ENCODE measurements around the gene MRPL34.

Gene MRPL34

DNA sequence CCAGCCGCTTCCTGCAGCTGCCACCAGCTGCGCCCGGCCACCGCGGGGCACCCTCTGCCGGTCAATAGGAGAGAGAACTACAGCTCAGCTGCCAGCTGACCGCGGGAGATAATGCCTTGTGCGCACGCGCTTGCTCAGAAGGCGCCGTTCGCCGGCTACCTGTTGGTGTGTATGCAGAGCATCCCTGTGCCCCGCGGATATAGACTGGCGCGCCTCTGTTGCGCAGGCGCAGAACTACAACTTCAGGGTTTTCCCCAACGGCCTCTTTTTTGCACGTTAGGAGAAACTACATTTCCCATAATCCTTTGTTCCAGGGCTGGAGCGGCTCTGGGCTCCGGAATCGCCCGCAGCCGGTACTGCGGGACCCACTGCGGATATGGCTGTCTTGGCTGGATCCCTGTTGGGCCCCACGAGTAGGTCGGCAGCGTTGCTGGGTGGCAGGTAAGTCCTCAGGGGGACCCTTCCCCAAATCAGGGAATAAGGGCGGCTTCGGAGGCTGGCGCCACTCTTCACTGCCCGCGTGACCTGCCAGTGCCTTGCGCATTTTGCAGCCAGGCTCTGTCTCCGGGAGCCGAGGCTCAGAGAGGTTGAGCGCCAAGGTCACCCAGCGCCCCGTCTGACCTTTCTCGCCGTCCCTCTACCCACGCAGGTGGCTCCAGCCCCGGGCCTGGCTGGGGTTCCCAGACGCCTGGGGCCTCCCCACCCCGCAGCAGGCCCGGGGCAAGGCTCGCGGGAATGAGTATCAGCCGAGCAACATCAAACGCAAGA is at the start of gene MRPL34:
TSS of gene MRPL34 (plus strand) at position 356 of the 768 bp plus-strand sequence. CDS start at position 377, 21 bp downstream.
- TF ChIP-seq, protein P1, sequence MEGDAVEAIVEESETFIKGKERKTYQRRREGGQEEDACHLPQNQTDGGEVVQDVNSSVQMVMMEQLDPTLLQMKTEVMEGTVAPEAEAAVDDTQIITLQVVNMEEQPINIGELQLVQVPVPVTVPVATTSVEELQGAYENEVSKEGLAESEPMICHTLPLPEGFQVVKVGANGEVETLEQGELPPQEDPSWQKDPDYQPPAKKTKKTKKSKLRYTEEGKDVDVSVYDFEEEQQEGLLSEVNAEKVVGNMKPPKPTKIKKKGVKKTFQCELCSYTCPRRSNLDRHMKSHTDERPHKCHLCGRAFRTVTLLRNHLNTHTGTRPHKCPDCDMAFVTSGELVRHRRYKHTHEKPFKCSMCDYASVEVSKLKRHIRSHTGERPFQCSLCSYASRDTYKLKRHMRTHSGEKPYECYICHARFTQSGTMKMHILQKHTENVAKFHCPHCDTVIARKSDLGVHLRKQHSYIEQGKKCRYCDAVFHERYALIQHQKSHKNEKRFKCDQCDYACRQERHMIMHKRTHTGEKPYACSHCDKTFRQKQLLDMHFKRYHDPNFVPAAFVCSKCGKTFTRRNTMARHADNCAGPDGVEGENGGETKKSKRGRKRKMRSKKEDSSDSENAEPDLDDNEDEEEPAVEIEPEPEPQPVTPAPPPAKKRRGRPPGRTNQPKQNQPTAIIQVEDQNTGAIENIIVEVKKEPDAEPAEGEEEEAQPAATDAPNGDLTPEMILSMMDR (IDR thresholded peaks at IDR 0.05), result peak; percentile 95
- TF ChIP-seq ZFX (IDR thresholded peaks at IDR 0.05; ENCODE audit: borderline replicate concordance), result no peak
- peak within 1 kb of the TSS; percentile 97 for H3K27ac ChIP-seq

DNA sequence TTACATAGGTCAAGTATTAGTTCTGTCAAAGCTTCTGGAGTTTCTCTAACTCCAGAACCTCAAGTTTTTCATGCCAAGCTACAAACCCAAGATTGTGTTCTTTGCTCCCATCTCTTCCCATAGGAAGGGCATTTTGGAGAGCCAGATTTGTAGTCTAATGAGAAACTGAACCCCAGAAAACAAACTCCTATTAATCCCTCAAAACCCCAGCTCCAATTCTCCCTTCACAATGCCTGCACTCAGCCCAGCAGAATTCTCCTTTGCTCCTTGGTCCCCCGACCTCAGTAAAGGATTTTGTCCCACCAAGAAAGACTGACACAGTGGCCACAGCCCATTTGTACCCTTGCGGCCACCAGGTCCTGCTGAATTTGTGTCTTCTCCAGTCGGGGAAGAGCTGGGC is 49.5 kb upstream of the MRPL34 start:
- no peak overlapping the region for H3K27ac ChIP-seq
- TF ChIP-seq ZFX (IDR thresholded peaks at IDR 0.05; ENCODE audit: borderline replicate concordance), result no peak
- TF ChIP-seq, protein P1 (IDR thresholded peaks at IDR 0.05), result no peak

DNA sequence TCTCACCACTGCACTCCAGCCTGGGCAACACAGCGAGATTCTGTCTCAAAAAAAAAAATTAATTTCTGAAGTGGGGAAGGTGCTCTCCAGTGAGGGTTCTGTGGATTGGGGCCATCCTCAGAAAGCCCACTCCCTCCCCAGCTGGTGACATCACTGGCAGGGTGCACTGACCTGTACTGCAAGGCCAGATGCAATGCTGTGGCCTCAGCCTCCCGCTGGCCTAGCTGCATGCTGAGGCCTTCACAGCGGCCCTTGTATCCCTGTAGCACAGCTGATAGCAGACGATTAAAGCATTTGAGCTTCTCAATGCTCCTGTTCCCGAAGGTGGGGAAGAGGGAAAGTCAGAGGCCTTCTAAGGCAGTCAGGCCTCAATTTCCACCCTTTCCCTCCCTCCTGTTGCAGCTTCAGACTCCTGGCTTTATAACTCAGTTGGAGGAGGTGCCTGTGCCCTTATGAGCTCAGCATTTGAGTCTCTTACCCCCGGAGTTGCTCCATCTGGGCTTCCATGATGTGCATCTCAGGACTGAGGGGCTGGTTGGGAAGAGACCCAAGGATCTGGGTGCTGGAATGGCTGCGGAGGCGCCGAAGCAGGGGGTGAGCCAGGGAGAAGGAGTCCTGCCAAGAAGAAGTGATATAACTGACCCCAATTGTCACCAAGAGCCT is 46.4 kb upstream of the MRPL34 start:
- H3K27ac ChIP-seq, result no peak overlapping the region
- no peak for TF ChIP-seq ZFX (IDR thresholded peaks at IDR 0.05; ENCODE audit: borderline replicate concordance)
- TF ChIP-seq, protein P1 (IDR thresholded peaks at IDR 0.05), result no peak

DNA sequence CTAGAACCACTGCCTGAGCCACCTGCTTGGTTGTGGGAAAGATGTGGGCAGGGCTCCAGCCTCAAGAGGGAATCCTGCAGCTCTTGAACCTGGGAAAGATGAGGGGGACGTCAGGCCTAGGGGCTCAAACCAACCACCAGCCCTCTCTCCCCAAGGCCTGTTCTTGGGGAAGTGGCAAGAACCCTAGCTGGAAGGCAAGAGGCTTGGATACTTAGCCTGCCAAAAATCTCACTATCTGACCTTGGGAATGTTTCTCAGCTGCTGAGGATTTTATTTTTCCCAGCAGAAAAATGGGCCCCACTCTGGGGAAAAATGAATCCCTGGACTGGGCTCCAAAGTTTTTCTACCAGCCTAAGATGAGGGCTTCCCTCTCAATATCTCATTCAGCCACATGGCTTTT is 45.7 kb upstream of the MRPL34 start:
- no peak overlapping the region for H3K27ac ChIP-seq
- TF ChIP-seq ZFX (IDR thresholded peaks at IDR 0.05; ENCODE audit: borderline replicate concordance), result no peak
- TF ChIP-seq, protein P1 (IDR thresholded peaks at IDR 0.05), result no peak

DNA sequence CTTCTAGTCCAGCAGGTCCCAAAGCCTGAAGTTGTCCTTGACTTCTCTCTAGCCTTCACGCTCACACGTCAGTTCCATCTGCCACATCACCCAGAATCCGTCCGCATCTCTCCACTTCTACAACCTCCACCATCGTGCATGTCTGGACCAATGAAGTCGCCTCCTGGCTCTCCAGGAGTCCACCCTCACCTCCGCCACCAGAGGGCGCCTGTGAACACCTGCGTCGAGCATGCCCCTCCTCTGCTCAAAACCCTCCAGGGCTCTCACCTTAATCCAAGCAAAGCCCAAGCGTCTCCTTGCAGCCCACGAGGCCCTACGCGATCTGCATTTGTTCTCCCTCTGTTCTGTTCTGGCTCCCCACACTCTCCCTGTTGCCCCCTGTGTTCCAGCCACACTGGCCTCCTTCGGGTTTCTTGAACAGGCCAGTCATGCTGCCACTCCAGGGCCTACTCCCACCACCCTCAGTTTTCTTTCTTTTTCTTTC is 44.8 kb upstream of the MRPL34 start:
- peak overlapping the region; percentile 32; the same call in 1 of the 2 replicates for H3K27ac ChIP-seq
- TF ChIP-seq ZFX (IDR thresholded peaks at IDR 0.05; ENCODE audit: borderline replicate concordance), result no peak
- TF ChIP-seq, protein P1 (IDR thresholded peaks at IDR 0.05), result peak; percentile 97

DNA sequence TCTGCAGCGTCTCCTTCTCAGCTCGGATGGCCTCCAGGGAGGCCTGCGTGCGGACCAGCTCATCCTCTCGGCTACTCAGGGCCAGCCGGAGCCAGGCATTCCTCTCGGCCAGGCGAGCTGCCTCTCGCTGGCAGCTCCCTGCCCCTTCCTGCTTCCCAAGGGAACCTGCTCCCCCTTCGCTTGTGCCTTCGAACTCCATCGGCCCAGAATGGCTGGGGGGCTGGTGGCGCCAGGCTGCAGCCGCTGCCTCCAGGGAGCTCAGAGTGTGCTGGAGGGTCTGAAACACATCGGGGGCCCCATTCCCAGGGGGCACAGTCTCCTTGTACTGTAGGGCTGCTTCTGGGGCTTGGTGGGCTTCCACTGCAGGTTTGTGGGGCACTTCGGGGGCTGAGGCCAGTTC is 43.1 kb upstream of the MRPL34 start:
- H3K27ac ChIP-seq, result no peak overlapping the region
- TF ChIP-seq ZFX (IDR thresholded peaks at IDR 0.05; ENCODE audit: borderline replicate concordance), result no peak
- TF ChIP-seq, protein P1 (IDR thresholded peaks at IDR 0.05), result no peak

Data from 22Rv1 (cell line).